GM12878 (cell line): ENCODE data around the gene LARGE1. TPM values are rescaled to one million over a fixed set of nuclear protein-coding genes. Genes with fewer than 3 reads are reported as not detected.

Experiments used
- ATAC-seq: fragments of 200-7000 bp; cut with Tn5 transposase; 3 replicates; pipeline ENCODE4 v1.9.1; 2020; ENCODE audit warnings: mild to moderate bottlenecking, moderate library complexity
- BruUV-seq: library from RNA; stranded (reverse); fragments of 400-500 nt; replicated peaks from 2 replicates; lab custom pipeline; 2021; lab: Mats Ljungman, UMichigan
- CTCF ChIA-PET: fragments of 300-600 bp; sonication (Branson Sonifier 250); formaldehyde crosslinking; extraction: SDS; loops from one replicate; lab custom pipeline; 2021; ENCODE audit warnings: inconsistent platforms; lab: Yijun Ruan, JAX
- POLR2A ChIA-PET: fragments of 350-600 bp; formaldehyde crosslinking; extraction: SDS; loops from one replicate; lab custom pipeline; 2021; ENCODE audit warnings: inconsistent platforms; lab: Charles Lee
- RAD21 ChIA-PET: fragments of 300-600 bp; sonication (Branson Sonifier 250); formaldehyde crosslinking; loops from one replicate; lab custom pipeline; 2023; ENCODE audit warnings: antibody characterized with exemption; ENCODE audit not compliant: unreplicated experiment; lab: Charles Lee
- SMC1A ChIA-PET: fragments of 300-600 bp; sonication (Branson Sonifier 250); formaldehyde crosslinking; loops from one replicate; lab custom pipeline; 2023; ENCODE audit not compliant: unreplicated experiment, uncharacterized antibody; lab: Charles Lee
- DNase-seq: peaks from one replicate; pipeline ENCODE4 v3.0.0-alpha.2; 2011; ENCODE audit warnings: low read depth, low spot score
- FAIRE-seq: peaks from 3 replicates; lab custom pipeline; 2011; peaks lifted over from hg19 to GRCh38; lab: Jason Lieb, UNC
- H2AFZ ChIP-seq: 2 replicates; pipeline ENCODE4 v1.6.0; 2011; ENCODE audit warnings: low read depth, low read length, control low read depth; ENCODE audit not compliant: control insufficient read depth
- H3K27ac ChIP-seq: 2 replicates; pipeline ENCODE4 v1.5.1; 2011; ENCODE audit warnings: control low read depth; ENCODE audit not compliant: control insufficient read depth, insufficient read depth
- H3K27me3 ChIP-seq, 2 experiments: replicated peaks in 1 of 2; 2 replicates each; pipeline versions ENCODE4 v1.6.0 to v1.6.1; 2011; ENCODE audit warnings: low read length in 1 of 2; ENCODE audit not compliant: control insufficient read depth in 2 of 2, insufficient read depth in 2 of 2
- H3K36me3 ChIP-seq, 2 experiments: 2 replicates each; pipeline ENCODE4 v1.5.1; 2011; ENCODE audit warnings: low read length in 1 of 2; ENCODE audit not compliant: control insufficient read depth in 2 of 2, insufficient read depth in 2 of 2
- H3K4me1 ChIP-seq: 2 replicates; pipeline ENCODE4 v1.6.1; 2011; ENCODE audit warnings: mild to moderate bottlenecking, low read length, moderate library complexity, mixed read lengths; ENCODE audit not compliant: control insufficient read depth, insufficient read depth
- H3K4me2 ChIP-seq: 2 replicates; pipeline ENCODE4 v1.6.0; 2011; ENCODE audit warnings: control low read depth; ENCODE audit not compliant: control insufficient read depth, insufficient read depth
- H3K4me3 ChIP-seq: fragments of 200-600 bp; sonication (generic); 2 replicates; pipeline ENCODE4 v1.5.1; 2016
- H3K79me2 ChIP-seq: 2 replicates; pipeline ENCODE4 v1.6.0; 2011; ENCODE audit warnings: low read length; ENCODE audit not compliant: control insufficient read depth, insufficient read depth
- H3K9ac ChIP-seq: 2 replicates; pipeline ENCODE4 v1.8.0; 2011; ENCODE audit warnings: low read length, control low read depth, mixed read lengths; ENCODE audit not compliant: control insufficient read depth, insufficient read depth
- H3K9me3 ChIP-seq: replicated peaks from 3 replicates; pipeline ENCODE4 v1.5.1; 2011; ENCODE audit warnings: mild to moderate bottlenecking, low read length; ENCODE audit not compliant: control insufficient read depth, insufficient read depth
- H4K20me1 ChIP-seq: 2 replicates; pipeline ENCODE4 v1.6.0; 2011; ENCODE audit not compliant: control insufficient read depth, insufficient read depth
- BMI1 ChIP-seq: fragments of 450-650 bp; IDR thresholded peaks from 2 replicates; pipeline ENCODE4 v1.6.1; 2016; ENCODE audit warnings: mild to moderate bottlenecking, moderate library complexity, borderline replicate concordance
- CBFB ChIP-seq: IDR thresholded peaks from 2 replicates; pipeline ENCODE4 v1.6.1; 2016; ENCODE audit warnings: antibody characterized with exemption, low read depth
- LARP7 ChIP-seq: fragments of 450-650 bp; IDR thresholded peaks from 2 replicates; pipeline ENCODE4 v1.6.1; 2017; ENCODE audit warnings: mild to moderate bottlenecking
- NRF1 ChIP-seq: conservative IDR thresholded peaks from 2 replicates; pipeline ENCODE4 v1.6.1; 2011; ENCODE audit warnings: mild to moderate bottlenecking, low read depth, low read length, improper control_type of control experiment
- RELA ChIP-seq: fragments of 450-650 bp; IDR thresholded peaks from 2 replicates; pipeline ENCODE4 v1.8.0; 2014; ENCODE audit warnings: borderline replicate concordance; ENCODE audit not compliant: partially characterized antibody
- SMAD5 ChIP-seq: IDR thresholded peaks from 2 replicates; pipeline ENCODE4 v1.6.1; 2016; ENCODE audit warnings: antibody characterized with exemption, low read depth
- WGBS: methylation state at CpG from one replicate; pipeline ENCODE4 v1.1.6; 2016; ENCODE audit warnings: low lambda C conversion rate; ENCODE audit not compliant: insufficient replicate concordance, insufficient coverage; ENCODE audit errors: missing lambda C conversion rate; 5-methylcytosine and 5-hydroxymethylcytosine counted together
- in situ Hi-C: fragments of 300-500 bp; cut with MboI; formaldehyde crosslinking; loops from 9 replicates; pipeline ENCODE4 v1.14.3; 2018; ENCODE audit warnings: mixed read lengths
- intact Hi-C: fragments of 100-400 bp; cut with micrococcal nuclease; formaldehyde crosslinking; loops from one replicate; pipeline ENCODE4 v1.14.2; 2022; ENCODE audit not compliant: unreplicated experiment
- polyA plus RNA-seq, 11 experiments: library from polyadenylated mRNA; depleted of rRNA in 4 of 11; unstranded in 6 of 11; stranded (reverse) in 5 of 11; fragments of >200 nt; fragmentation: Nextera tagmentation in 4 of 11; fragmentation: Illumina TruSeq in 1 of 11; extraction: Ambion mirVana in 4 of 11; extraction: Trizol in 1 of 11; gene quantifications; 1 replicate in 1 of 11; 2 replicates in 10 of 11; pipeline versions ENCODE4 v1.2.1 to v1.2.3, GENCODE V29; 2011 to 2016; ENCODE audit warnings: inconsistent platforms in 2 of 11, missing spikeins in 2 of 11, low read depth in 1 of 11
- total RNA-seq, 4 experiments: library from RNA; depleted of rRNA in 3 of 4; stranded (reverse); fragments of >200 nt in 3 of 4; fragmentation: Illumina TruSeq in 1 of 4; extraction: Trizol in 1 of 4; gene quantifications; 2 replicates each; pipeline versions ENCODE4 v1.2.1 to v1.2.3, GENCODE V29; 2013 to 2021

The LARGE1 gene
- total and polyA plus RNA-seq, 10 of the 15 experiments (the other 5 are each of a cell fraction or from before 2014, with no cell fraction given) = 3.2 to 41.4 (median 17.3) TPM

DNA sequence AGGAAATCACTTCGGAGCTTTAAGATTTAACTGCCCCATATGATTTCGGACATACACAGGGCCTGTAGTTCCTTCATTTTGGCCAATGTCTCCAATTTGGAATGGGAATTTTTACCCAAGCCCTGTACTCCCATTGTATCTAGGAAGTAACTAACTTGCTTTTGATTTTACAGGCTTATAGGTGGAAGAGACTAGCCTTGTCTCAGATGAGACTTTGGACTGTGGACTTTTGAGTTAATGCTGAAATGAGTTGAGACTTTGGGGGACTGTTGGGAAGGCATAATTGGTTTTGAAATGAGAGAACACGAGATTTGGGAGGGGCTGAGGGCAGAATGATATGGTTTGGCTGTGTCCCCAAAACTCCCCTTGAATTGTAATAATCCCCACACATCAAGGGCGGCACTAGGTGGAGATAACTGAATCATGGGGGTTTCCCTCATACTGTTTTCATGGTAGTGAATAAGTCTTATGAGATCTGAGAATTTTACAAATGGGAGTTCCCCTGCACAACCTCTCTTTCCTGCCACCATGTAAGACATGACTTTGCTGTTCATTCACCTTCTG lies 130.5 kb downstream of the LARGE1 start (continued):
- TF ChIP-seq BMI1 = no peak
- TF ChIP-seq LARP7 = no peak
- no peak for TF ChIP-seq RELA
- TF ChIP-seq CBFB = 0 out of 2 replicates have a peak, but pooled peaks have one; percentile 36

DNA sequence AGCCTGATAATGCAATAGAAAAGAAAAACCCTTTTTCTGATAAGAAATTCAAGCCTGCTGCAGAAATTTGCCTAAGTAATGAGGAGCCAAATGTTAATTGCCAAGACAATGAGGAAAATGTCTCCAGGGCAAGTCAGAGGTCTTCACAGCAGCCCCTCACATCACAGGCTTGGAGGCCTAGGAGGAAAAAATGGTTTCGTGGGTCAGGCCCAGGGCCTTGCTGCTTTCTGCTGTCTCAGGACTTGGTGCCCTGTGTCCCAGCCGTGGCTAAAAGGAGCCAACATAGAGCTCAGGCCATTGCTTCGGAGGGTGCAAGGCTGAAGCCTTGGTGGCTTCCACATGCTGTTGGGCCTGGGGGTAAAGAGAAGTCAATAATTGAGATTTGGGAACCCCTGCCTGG lies 131.3 kb downstream of the LARGE1 start:
- Histone ChIP-seq H3K4me1 (peaks cover 18% of the 10 kb centered on the region), H3K79me2 (peaks cover 3% of the 10 kb centered on the region), H3K36me3 (no peaks in the 10 kb centered on the region), H4K20me1 (no peaks in the 10 kb centered on the region), H3K27me3 (no peaks in the 10 kb centered on the region), H2AFZ (no peak overlapping the region), H3K4me2 (no peak overlapping the region), H3K9me3 (peaks cover 22% of the 10 kb centered on the region), H3K9ac (no peak overlapping the region), H3K4me3 (no peak overlapping the region), H3K27ac (peak overlapping the region; percentile 39)
- RAD21 ChIA-PET = no interaction called here
- DNase-seq (no peak), FAIRE-seq (no peak), ATAC-seq (no peak)
- WGBS = 86% methylated on average over 3 of the region's 3 CpGs
- BruUV-seq = no TSS peak
- CTCF ChIA-PET = no interaction called here
- intact Hi-C loops = no loop called here
- in situ Hi-C loops = no loop called here
- TF ChIP-seq SMAD5 (no peak), NRF1 (no peak)
- POLR2A ChIA-PET = no interaction called here
- SMC1A ChIA-PET = interaction anchor here (1.4 kb wide), 1 partner anchor 14 kb away, joined by 3 read pairs; no protein-coding TSS in a partner anchor
